Bronchial epithelial cell (primary cell): Measurements from ENCODE around the gene MAN1A2. TPM values are rescaled to one million over a fixed set of nuclear protein-coding genes. Genes with fewer than 3 reads are reported as not detected.
A peak's percentile ranks its signal among the peaks of the same experiment; 100 is the strongest.
"Not testable (repeated sequence)": the region's sequence is repeated elsewhere in the genome, so short reads cannot be mapped to it uniquely, and the experiment has no call there.

Experiments
- DNase-seq: peaks from one replicate; pipeline ENCODE4 v3.0.0-alpha.2; 2010; ENCODE audit warnings: low read depth
- FAIRE-seq: peaks from 2 replicates; lab custom pipeline; 2011; peaks lifted over from hg19 to GRCh38; lab: Jason Lieb, UNC
- H3K27me3 ChIP-seq: 2 replicates; pipeline ENCODE4 v1.5.1; 2011; ENCODE audit warnings: low read length; ENCODE audit not compliant: control insufficient read depth, insufficient read depth
- H3K36me3 ChIP-seq: 2 replicates; pipeline ENCODE4 v1.5.1; 2011; ENCODE audit warnings: low read length; ENCODE audit not compliant: control insufficient read depth, insufficient read depth
- H3K4me3 ChIP-seq: 2 replicates; pipeline ENCODE4 v1.5.1; 2011; ENCODE audit warnings: mild to moderate bottlenecking, low read depth, low read length, control low read depth
- CTCF ChIP-seq: IDR thresholded peaks from 2 replicates; pipeline ENCODE4 v1.5.1; 2011; ENCODE audit warnings: mild to moderate bottlenecking, moderate library complexity, low read length, control low read depth, inconsistent platforms; ENCODE audit not compliant: insufficient read depth, severe bottlenecking
- total RNA-seq: library from RNA; depleted of rRNA; stranded (reverse); fragments of >200 nt; gene quantifications from 2 replicates; pipeline ENCODE4 v1.2.1, GENCODE V29; 2014

The MAN1A2 gene
- total RNA-seq, 1 donor from 2014 or later: 49.8 TPM

DNA sequence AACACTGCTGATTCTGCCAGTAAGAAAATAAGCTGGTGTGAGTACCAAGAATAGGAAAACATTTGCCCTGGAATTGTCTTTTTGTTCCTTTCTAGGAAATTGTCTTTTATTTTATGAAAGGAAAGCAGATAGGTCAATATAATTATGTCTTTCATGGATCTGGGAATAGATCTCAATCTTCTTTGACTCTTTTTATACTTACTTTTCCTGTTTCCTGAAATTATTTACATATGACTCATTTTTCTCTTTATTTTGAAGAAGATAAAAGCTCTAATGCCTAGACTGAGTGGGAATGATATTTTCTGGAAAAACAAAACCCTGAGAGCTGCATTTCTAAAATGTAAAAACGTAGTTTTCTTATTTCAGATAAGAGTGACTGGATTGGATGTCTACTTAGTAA, 100.1 kb downstream of the MAN1A2 start:
- no peaks in the 10 kb centered on the region for H3K36me3 ChIP-seq
- H3K4me3 ChIP-seq: no peak overlapping the region
- no peak for TF ChIP-seq CTCF
- H3K27me3 ChIP-seq: no peaks in the 10 kb centered on the region
- FAIRE-seq (no peak), DNase-seq (peak; percentile 12)

GRCh38 chr1:117473063-117473462, 105.8 kb downstream of the MAN1A2 start:
- Histone ChIP-seq H3K27me3 (no peaks in the 10 kb centered on the region), H3K36me3 (no peaks in the 10 kb centered on the region), H3K4me3 (no peak overlapping the region)
- no peak for TF ChIP-seq CTCF
- DNase-seq (no peak), FAIRE-seq (no peak)

- FAIRE-seq, H3K27me3 ChIP-seq, H3K36me3 ChIP-seq, H3K4me3 ChIP-seq, DNase-seq: not testable (repeated sequence)
These were observed 108.2 kb downstream of the MAN1A2 start for GRCh38 chr1:117475495-117475894.

DNA sequence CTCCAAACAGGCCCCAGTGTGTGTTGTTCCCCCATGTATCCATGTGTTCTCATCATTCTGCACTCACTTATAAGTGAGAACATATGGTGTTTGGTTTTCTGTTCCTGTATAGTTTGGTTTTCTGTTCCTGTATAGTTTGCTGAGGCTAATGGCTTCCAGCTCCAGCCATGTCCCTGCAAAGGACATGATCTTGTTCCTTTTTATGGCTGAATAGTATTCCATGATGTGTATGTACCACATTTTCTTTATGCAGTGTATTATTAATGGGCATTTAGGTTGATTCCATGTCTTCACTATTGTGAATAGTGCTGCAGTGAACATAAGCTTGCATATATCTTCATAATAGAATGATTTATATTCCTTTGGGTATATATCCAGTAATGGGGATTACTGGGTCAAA, 111.8 kb downstream of the MAN1A2 start:
- FAIRE-seq (no peak), DNase-seq (no peak)
- H3K4me3 ChIP-seq: no peak overlapping the region

DNA sequence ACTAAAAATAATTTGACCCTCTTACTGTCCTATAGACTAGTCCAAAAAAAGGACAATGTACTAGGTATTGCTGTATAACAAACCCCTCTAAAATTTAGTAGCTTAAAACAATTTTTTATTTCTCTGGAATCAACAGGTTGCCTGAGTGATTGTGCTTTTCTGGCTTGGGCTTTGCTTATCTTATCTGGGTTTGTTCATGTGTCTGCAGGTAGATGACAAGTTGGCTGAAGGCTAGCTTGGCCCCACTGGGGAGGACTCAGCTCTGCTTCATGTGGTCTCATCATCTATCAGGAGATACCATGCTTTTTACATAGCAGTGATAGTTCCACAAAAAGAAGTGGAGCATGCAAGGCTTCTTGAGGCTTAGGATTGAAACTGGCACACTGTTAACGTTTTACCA, 114.2 kb downstream of the MAN1A2 start:
- TF ChIP-seq CTCF: no peak
- FAIRE-seq (no peak), DNase-seq (no peak)
- no peaks in the 10 kb centered on the region for H3K36me3 ChIP-seq
- no peak overlapping the region for H3K4me3 ChIP-seq
- no peaks in the 10 kb centered on the region for H3K27me3 ChIP-seq

More for the DNA sequence above, 111.8 kb downstream of the MAN1A2 start:
- TF ChIP-seq CTCF: no peak
- Histone ChIP-seq H3K27me3 (no peaks in the 10 kb centered on the region), H3K36me3 (no peaks in the 10 kb centered on the region)

DNA sequence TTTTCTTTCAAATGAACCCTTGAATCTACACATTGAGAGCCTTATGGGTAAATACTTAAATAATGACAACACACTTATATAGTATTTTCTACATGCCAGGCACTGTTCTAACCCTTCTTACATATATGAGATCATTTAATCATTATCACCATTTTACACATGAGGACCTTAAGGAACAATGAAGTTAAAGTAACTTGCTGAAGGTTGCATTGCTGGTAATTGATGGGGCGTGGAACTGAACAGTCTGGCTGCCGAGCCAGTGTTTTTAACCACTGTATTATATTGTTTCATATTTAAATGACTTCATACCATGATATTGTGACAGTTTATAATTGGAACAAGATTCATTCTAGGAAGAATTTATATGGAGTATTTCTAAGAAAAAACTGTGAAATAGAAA, 126.7 kb downstream of the MAN1A2 start:
- no peak for TF ChIP-seq CTCF
- FAIRE-seq: no peak

More for the DNA sequence above, 126.7 kb downstream of the MAN1A2 start:
- DNase-seq: no peak
- Histone ChIP-seq H3K4me3 (no peak overlapping the region), H3K36me3 (no peaks in the 10 kb centered on the region), H3K27me3 (no peaks in the 10 kb centered on the region)
